HG02763 (cell line): Measurements from ENCODE around the gene SPTBN4.
"Not testable (repeated sequence)": the region's sequence is repeated elsewhere in the genome, so short reads cannot be mapped to it uniquely, and the experiment has no call there.

Experiments
- ATAC-seq: cut with Tn5 transposase; IDR thresholded peaks from one replicate; pipeline ENCODE4 v1.9.1; 2021; ENCODE audit warnings: mild to moderate bottlenecking, moderate library complexity; ENCODE audit not compliant: unreplicated experiment

The SPTBN4 gene

GRCh38 chr19:40466985-40467734, at the start of gene SPTBN4:
Gene SPTBN4, plus strand, starts transcription at chr19:40467001. Its CDS starts 5,621 bp downstream, at chr19:40472622.
- no peak for ATAC-seq

GRCh38 chr19:40417643-40417981, 49.2 kb upstream of the SPTBN4 start:
- no peak for ATAC-seq

GRCh38 chr19:40418040-40418439, 48.8 kb upstream of the SPTBN4 start:
- ATAC-seq: no peak

- no peak for ATAC-seq
These were observed 47.7 kb upstream of the SPTBN4 start for GRCh38 chr19:40419066-40419612.

GRCh38 chr19:40419780-40420179, 47.0 kb upstream of the SPTBN4 start:
- no peak for ATAC-seq

- no peak for ATAC-seq
These were observed 46.4 kb upstream of the SPTBN4 start for GRCh38 chr19:40420451-40420765.

- peak; percentile 34 for ATAC-seq
These were observed 45.7 kb upstream of the SPTBN4 start for GRCh38 chr19:40420766-40421765.

GRCh38 chr19:40421993-40422747, 44.6 kb upstream of the SPTBN4 start:
- no peak for ATAC-seq

GRCh38 chr19:40422748-40423566, 43.8 kb upstream of the SPTBN4 start:
- no peak for ATAC-seq

GRCh38 chr19:40423938-40424337, 42.9 kb upstream of the SPTBN4 start:
- no peak for ATAC-seq

- no peak for ATAC-seq
These were observed 42.0 kb upstream of the SPTBN4 start for GRCh38 chr19:40424637-40425449.

GRCh38 chr19:40425450-40426287, 41.1 kb upstream of the SPTBN4 start, which contains the start of gene SERTAD1:
Gene SERTAD1, minus strand, starts transcription at chr19:40425992. Its CDS starts 2,446 bp downstream, at chr19:40423546.
- peak; percentile 86 for ATAC-seq

GRCh38 chr19:40428197-40428596, 38.6 kb upstream of the SPTBN4 start:
- ATAC-seq: not testable (repeated sequence)

- not testable (repeated sequence) for ATAC-seq
These were observed 36.6 kb upstream of the SPTBN4 start for GRCh38 chr19:40430242-40430641.

GRCh38 chr19:40431698-40432097, 35.1 kb upstream of the SPTBN4 start:
- no peak for ATAC-seq

- not testable (repeated sequence) for ATAC-seq
These were observed 34.0 kb upstream of the SPTBN4 start for GRCh38 chr19:40432760-40433159.

- ATAC-seq: no peak
These were observed 33.2 kb upstream of the SPTBN4 start for GRCh38 chr19:40433391-40434216.
